Mammary epithelial cell (primary cell): ENCODE results near the gene PITRM1.

Experiments
- CTCF ChIP-seq, 2 donors: IDR thresholded peaks in 1 of 2; conservative IDR thresholded peaks in 1 of 2; 2 replicates each; pipeline ENCODE4 v1.5.1; 2011 to 2012; ENCODE audit warnings: inconsistent platforms in 2 of 2, low read length in 2 of 2, mild to moderate bottlenecking in 2 of 2, control low read depth in 1 of 2, low read depth in 1 of 2; ENCODE audit not compliant: insufficient read depth in 1 of 2; ENCODE audit errors: extremely low read depth in 1 of 2
- EZH2 ChIP-seq: IDR thresholded peaks from 2 replicates; pipeline ENCODE4 v1.6.1; 2012; ENCODE audit warnings: low read length, inconsistent platforms, borderline replicate concordance

- no peak for TF ChIP-seq EZH2
- no peak for TF ChIP-seq CTCF (conservative IDR thresholded peaks at IDR 0.05 in 1 of 2, IDR thresholded peaks at IDR 0.05 in 1 of 2; ENCODE audit: extremely low read depth in 1 of 2, insufficient read depth in 1 of 2, low read depth in 1 of 2, low read length in 2 of 2)
Measured at GRCh38 chr10:3125527-3126170, 46.9 kb downstream of the PITRM1 start.
